NCI-H2196 treated with DMSO at 0.1 percent for 48 hours (cell line): ENCODE results near the gene RREB1.

Source experiments
- DNase-seq: peaks from one replicate; lab custom pipeline; 2025; ENCODE audit not compliant: unreplicated experiment; lab: John Stamatoyannopoulos, UW

The RREB1 gene

GRCh38 chr6:7163661-7164071 lies 55.9 kb downstream of the RREB1 start:
- DNase-seq, result no peak

GRCh38 chr6:7164536-7165001 lies 56.8 kb downstream of the RREB1 start:
- DNase-seq, result no peak

- DNase-seq, result no peak
Observed at GRCh38 chr6:7165002-7165889, 57.5 kb downstream of the RREB1 start.

- DNase-seq, result no peak
Observed at GRCh38 chr6:7165890-7166267, 58.1 kb downstream of the RREB1 start.

- no peak for DNase-seq
Observed at GRCh38 chr6:7166410-7167293, 58.9 kb downstream of the RREB1 start.

- DNase-seq, result no peak
Observed at GRCh38 chr6:7169296-7169721, 61.5 kb downstream of the RREB1 start.

GRCh38 chr6:7170117-7170732 lies 62.5 kb downstream of the RREB1 start:
- DNase-seq, result no peak

- no peak for DNase-seq
Observed at GRCh38 chr6:7171119-7171518, 63.4 kb downstream of the RREB1 start.

GRCh38 chr6:7171733-7172132 lies 64.0 kb downstream of the RREB1 start:
- no peak for DNase-seq

- DNase-seq, result no peak
Observed at GRCh38 chr6:7172649-7173048, 64.9 kb downstream of the RREB1 start.

- no peak for DNase-seq
Observed at GRCh38 chr6:7173843-7174503, 66.2 kb downstream of the RREB1 start.

- no peak for DNase-seq
Observed at GRCh38 chr6:7175462-7175861, 67.7 kb downstream of the RREB1 start.

- no peak for DNase-seq
Observed at GRCh38 chr6:7176208-7176607, 68.4 kb downstream of the RREB1 start.

- no peak for DNase-seq
Observed at GRCh38 chr6:7178280-7178679, 70.5 kb downstream of the RREB1 start.

GRCh38 chr6:7180751-7181150 lies 73.0 kb downstream of the RREB1 start:
- DNase-seq, result no peak

- DNase-seq, result no peak
Observed at GRCh38 chr6:7183707-7184106, 75.9 kb downstream of the RREB1 start.

GRCh38 chr6:7184502-7184901 lies 76.7 kb downstream of the RREB1 start:
- no peak for DNase-seq

GRCh38 chr6:7185561-7185960 lies 77.8 kb downstream of the RREB1 start:
- DNase-seq, result no peak

- no peak for DNase-seq
Observed at GRCh38 chr6:7188492-7188891, 80.7 kb downstream of the RREB1 start.

- no peak for DNase-seq
Observed at GRCh38 chr6:7189101-7189758, 81.5 kb downstream of the RREB1 start.
